ENCODE measurements around the gene ANP32A. TPM values are rescaled to one million over a fixed set of nuclear protein-coding genes. Genes with fewer than 3 reads are reported as not detected.

ANP32A gene
- total RNA-seq, 1 donor from 2014 or later = 65.2 TPM

Small RNAs within 50 kb of the gene (small RNA-seq; reads per million reads assigned to genes)
- gene MIR4312 = not detected

Other genes with a start within 250 kb of the ANP32A start
- gene CORO2B, start 241.9 kb downstream of the ANP32A start, total RNA-seq = 1.0 TPM
- gene SPESP1, start 109.6 kb upstream of the ANP32A start, total RNA-seq = 1.6 TPM
- under 0.01 TPM for gene NOX5, start 193.8 kb upstream of the ANP32A start, total RNA-seq

All from skeletal muscle tissue (tissue), 2 donors.